ENCODE data around the gene FGF18.
"Not testable (repeated sequence)": the region's sequence is repeated elsewhere in the genome, so short reads cannot be mapped to it uniquely, and the experiment has no call there.

FGF18 gene

GRCh38 chr5:171400169-171400568 lies 19.3 kb upstream of the FGF18 start:
- DNase-seq (ENCODE audit: low read depth), result no peak

DNA sequence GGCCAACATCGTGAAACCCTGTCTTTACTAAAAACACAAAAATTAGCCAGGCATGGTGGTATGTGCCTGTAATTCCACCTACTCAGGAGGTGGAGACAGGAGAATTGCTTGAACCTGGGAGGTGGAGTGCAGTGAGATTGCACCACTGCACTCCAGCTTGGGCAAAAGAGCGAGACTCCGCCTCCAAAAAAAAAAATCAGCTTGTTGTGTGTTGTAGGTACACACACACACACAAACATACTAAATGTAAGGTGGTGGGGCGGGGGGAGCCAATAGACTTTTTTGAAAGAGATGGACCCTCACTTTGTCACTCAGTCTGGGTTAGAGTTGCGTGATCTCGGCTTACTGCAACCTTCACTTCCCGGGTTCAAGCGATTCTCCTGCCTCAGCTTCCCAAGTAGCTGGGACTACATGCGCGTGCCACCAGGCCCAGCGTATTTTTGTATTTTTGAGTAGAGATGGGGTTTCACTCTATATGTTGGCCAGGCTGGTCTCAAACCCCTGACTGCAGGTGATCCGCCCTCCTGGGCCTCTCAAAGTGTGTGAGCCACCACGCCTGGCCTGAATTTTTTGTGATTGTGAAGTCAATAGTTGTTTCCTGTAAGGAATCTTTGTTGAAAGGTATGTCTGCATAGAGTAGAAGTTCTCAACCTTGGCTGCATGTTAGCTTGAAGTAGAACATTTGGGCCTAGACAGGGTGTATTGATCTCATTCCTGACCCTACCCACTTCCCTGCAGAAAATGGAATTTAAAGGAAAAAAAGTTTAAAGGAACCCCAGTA lies 18.1 kb upstream of the FGF18 start:
- no peak for DNase-seq (ENCODE audit: low read depth)

DNA sequence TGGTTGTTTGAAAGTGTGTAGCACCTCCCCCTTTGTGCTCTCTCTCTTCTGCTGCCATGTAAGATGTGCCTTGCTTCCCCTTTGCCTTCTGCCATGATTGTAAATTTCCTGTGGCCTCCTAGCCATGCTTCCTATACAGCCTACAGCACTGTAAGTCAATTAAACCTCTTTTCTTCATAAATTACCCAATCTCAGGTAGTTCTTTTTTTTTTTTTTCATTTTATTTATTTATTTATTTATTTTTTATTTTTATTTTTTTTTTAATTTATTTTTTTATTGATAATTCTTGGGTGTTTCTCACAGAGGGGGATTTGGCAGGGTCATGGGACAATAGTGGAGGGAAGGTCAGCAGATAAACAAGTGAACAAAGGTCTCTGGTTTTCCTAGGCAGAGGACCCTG lies 16.7 kb upstream of the FGF18 start:
- DNase-seq (ENCODE audit: low read depth), result not testable (repeated sequence)

DNA sequence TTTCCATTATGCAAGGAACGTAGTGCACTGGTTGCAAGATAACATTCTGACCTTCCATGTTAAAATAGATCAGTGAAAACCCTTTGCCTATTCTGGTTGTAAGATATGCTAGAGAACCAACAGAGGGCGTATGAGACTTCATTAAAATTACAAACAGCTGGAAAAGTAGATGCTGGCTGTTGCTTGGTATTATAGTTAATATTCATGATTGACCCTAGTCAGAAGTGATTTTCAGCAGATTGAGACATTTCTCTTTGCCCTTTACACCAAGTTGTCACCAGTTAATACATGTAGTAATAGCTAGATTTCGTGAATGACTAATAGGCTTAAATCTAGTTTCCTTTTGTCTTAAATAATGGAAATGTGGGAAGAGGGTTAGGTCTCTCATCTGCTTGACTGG lies 13.8 kb upstream of the FGF18 start:
- peak; percentile 20 for DNase-seq (ENCODE audit: low read depth)

DNA sequence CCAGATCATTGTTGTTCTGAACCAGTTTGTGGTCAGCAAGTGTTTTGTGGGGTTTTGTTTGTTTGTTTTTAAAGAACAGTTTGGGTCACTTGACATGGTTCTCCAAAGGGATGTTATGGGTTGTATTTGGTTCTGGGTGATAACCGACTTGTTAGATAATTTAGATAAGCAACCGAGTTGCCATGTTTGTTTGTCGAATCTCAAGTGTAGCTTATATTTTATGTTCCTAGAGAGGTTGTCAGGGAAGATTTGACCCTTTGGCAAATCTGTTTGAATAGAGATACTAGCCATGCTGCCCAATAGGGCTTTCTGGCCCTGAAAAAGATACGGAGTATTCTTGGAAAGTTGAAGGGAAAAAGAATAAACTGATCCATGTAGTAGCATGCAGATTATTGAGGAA lies 12.2 kb upstream of the FGF18 start:
- no peak for DNase-seq (ENCODE audit: low read depth)

GRCh38 chr5:171409164-171410136 lies 10.0 kb upstream of the FGF18 start:
- no peak for DNase-seq (ENCODE audit: low read depth)

GRCh38 chr5:171410181-171410580 lies 9.3 kb upstream of the FGF18 start:
- DNase-seq (ENCODE audit: low read depth), result no peak

GRCh38 chr5:171412186-171412585 lies 7.3 kb upstream of the FGF18 start:
- DNase-seq (ENCODE audit: low read depth), result no peak

- DNase-seq (ENCODE audit: low read depth), result no peak
Observed at GRCh38 chr5:171413153-171413910, 6.1 kb upstream of the FGF18 start.

DNA sequence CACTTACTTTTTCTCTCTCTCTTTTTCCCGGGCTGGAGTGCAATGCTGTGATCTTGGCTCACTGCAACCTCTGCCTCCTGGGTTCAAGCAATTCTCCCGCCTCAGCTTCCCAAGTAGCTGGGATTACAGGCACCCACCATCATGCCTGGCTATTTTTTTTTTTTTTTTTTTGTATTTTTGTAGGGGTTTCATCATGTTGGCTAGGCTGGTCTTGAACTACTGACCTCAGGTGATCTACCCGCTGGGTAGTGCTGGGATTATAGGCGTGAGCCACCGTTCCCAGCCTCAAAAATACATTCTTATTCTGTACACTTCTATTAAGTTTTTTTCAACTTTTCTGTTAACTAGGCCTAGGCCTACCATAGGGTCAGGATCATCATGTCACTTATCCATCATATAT lies 5.5 kb upstream of the FGF18 start:
- DNase-seq (ENCODE audit: low read depth), result not testable (repeated sequence)

GRCh38 chr5:171415115-171415730 lies 4.2 kb upstream of the FGF18 start:
- peak; percentile 41 for DNase-seq (ENCODE audit: low read depth)

DNA sequence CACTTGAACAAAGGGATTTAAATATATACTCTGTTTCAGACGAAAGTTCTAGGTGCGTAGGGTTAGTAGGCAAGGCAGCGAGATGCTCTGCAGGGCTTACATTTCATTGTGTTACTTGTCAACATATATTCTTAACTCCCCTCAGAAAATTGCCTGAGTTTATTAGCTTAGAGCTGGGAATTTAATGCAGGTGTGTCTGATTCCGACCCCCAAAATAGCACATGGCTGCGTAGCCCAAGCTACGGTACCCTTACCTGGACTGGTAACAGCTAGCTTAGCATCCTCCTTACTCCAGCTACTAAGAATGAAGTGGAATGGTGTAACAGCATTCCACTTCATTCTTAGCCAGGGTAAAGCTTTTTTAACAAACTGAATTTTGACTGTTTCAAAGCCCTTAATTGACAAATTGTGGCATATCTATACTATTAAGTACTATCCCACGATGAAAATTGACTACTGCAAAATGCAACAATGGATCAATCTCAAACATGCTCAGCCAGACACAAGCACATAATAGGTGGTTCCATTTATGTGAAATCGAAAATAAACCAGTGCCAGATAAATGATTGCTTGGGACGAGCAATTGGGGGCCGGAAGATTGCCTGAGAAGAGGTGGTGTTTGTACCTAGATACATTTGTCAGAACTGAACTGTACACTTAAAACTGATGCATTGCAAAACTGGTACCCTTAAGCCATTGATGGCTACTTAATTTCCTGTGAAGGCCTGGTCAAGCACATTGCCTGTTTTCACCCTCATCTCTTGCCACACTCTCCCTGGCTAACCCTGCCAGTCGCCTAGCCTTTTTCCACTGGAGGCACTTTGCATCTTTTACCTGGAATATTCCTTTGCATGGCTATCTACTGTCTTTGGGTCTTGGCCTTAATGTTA lies 3.0 kb upstream of the FGF18 start:
- DNase-seq (ENCODE audit: low read depth), result no peak

DNA sequence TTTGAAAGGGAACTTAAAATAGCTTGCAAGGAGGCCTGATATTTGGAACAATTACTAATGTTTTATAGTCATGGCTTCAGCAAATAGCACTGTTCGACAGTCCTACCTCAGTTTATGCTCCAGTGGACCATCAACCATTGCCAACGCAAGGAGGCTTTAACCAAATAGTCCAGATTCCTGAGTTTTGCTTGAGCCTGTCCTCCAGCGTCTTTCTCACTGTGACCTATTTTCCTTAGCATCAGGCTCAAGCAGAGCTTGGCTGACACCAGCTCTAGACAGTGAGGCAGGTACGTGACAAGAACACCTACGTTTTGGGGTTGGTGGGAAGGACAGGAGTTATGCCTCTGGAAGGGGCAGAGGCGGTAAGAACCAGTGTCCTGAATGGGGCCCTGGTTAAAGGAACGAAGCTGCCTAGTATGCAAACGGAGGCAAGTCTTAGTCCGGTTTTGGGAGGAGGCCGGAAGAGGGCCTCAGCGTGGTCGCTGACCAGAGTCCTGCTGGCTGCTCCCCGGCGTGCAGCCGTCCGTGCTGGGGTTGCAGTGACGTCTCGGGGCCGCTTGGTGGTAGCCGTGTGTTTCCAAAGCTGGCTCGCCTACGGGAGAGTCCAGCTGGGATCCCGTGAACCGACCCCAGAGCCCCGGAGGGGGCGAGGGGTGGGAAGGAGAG lies 998 bp upstream of the FGF18 start:
- peak; percentile 83 for DNase-seq (ENCODE audit: low read depth)

GRCh38 chr5:171419688-171420430 lies 412 bp downstream of the FGF18 start:
- DNase-seq (ENCODE audit: low read depth), result peak; percentile 53

DNA sequence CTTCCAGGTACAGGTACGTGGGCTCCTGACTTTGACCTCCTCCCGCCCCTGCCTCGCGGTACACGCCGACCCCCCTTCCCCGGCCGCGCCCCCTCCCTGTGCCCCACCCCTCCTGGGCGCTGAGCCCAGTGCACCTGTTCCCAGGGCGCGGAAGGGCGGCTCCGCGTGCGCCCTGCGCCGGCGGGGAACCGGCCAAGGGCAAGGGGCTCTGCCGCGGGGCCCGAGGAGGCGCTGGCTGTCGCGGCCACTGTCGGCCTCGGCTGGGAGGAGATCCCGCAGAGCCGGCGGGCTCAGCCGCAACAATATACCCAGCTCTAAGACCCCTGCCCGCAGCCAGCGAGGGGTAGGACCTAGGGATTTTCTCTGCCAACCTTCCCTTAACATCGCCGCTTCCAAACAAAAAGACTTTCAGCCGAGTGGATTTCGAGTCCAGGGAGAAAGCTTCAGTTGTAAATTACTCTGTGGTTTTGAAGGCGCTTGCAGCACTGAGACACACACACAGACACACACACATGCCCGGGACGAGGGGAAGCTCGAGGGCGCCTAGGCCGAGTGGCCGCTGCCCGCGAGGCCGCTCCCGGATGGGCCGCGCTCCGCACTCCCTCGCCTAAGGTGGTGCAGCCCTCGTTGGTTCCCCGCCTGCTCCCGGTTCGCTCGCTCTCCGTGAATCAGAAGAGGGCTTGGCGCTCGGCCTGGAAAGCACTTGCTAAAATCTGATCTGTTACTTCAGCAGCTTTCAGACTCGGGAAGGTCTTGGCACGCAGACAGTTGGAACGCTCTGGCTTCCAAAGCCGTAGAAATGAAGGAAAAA lies 1.2 kb downstream of the FGF18 start:
- peak; percentile 85 for DNase-seq (ENCODE audit: low read depth)

GRCh38 chr5:171421331-171422262 lies 2.1 kb downstream of the FGF18 start:
- DNase-seq (ENCODE audit: low read depth), result no peak

- DNase-seq (ENCODE audit: low read depth), result no peak
Observed at GRCh38 chr5:171422495-171422894, 3.0 kb downstream of the FGF18 start.

Data from iris pigment epithelial cell (primary cell).